ENCODE data around the gene CFAP97D2. TPM values are rescaled to one million over a fixed set of nuclear protein-coding genes. Genes with fewer than 3 reads are reported as not detected.

Gene CFAP97D2
- total and polyA plus RNA-seq, 2 donors (not counting 3 experiments of a cell fraction or from before 2014, with no cell fraction given): not detected

DNA sequence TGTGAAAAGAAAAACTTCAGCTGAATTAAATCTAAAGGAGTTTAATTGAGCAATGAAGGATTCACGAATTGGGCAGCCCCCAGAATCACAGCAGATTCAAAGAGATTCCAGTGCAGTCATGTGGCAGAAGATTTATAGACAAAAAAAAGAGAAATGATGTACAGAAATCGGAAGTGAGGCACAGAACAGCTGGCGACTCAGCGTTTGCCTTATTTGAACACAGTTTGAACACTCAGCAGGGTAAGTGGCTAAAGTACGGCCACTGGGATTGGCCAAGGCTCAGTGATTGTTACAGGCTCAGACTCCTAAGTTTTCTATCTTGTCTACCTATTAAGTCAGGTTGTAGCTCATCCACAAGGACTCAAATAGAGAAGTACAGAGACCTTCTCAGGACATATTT is 11.6 kb upstream of the CFAP97D2 start:
- H3K9me3 ChIP-seq (replicated peaks; ENCODE audit: control insufficient read depth, insufficient read depth, low read length): no peaks in the 10 kb centered on the region
- H4K20me1 ChIP-seq (replicated peaks; ENCODE audit: control insufficient read depth, extremely low read depth, insufficient read depth, low read length): no peaks in the 10 kb centered on the region
- intact Hi-C loops (cut with micrococcal nuclease): no loop called here
- H3K36me3 ChIP-seq (ENCODE audit: control insufficient read depth in 2 of 2, extremely low read depth in 1 of 2, insufficient read depth in 2 of 2, low read length in 2 of 2): no peaks in the 10 kb centered on the region
- no TSS peak for BruUV-seq (replicated peaks)
- POLR2A ChIA-PET: no interaction called here
- H3K27me3 ChIP-seq (ENCODE audit: control insufficient read depth in 2 of 2, insufficient read depth in 2 of 2, low read length in 2 of 2): peaks cover 4 to 9% of the 10 kb centered on the region in 2 experiments
- dilution Hi-C loops (cut with MboI; ENCODE audit: extremely low pct_ligation_motif_present, low sequenced_read_pairs): no loop called here
- DNase-seq (ENCODE audit: low read depth, low spot score) (no peak), FAIRE-seq (no peak)
- no peaks in the 10 kb centered on the region for H3K79me2 ChIP-seq (ENCODE audit: control insufficient read depth, insufficient read depth, low read length)
- no peaks in the 10 kb centered on the region for H3K9me1 ChIP-seq (replicated peaks; ENCODE audit: control insufficient read depth, extremely low read depth, insufficient read depth, low read length)
- H3K4me2 ChIP-seq (ENCODE audit: insufficient read depth, low read length): no peak overlapping the region
- no peak overlapping the region for H3K9ac ChIP-seq (replicated peaks; ENCODE audit: extremely low read depth, insufficient read depth, low read length)
- H3K4me1 ChIP-seq (ENCODE audit: control insufficient read depth, extremely low read depth, insufficient read depth, low read length): peaks cover 3% of the 10 kb centered on the region
- H2AFZ ChIP-seq (ENCODE audit: low read depth, low read length): no peak overlapping the region
- H3K4me3 ChIP-seq (replicated peaks in 1 of 3; ENCODE audit: insufficient read depth in 1 of 3, low read depth in 1 of 3, low read length in 3 of 3): no peak overlapping the region
- CTCF ChIA-PET: no interaction called here
- no peak overlapping the region for H3K27ac ChIP-seq (ENCODE audit: insufficient read depth, low read depth, low read length)
- TF ChIP-seq FOS (IDR thresholded peaks at IDR 0.05; ENCODE audit: borderline replicate concordance, insufficient read depth, low read length) (no peak), POLR2A (IDR thresholded peaks at IDR 0.05; ENCODE audit: low read depth, low read length) (no peak), POLR2AphosphoS5 (IDR thresholded peaks at IDR 0.05; ENCODE audit: insufficient read depth, low read depth, low read length) (no peak), GATA2 (IDR thresholded peaks at IDR 0.05; ENCODE audit: insufficient read depth, insufficient read length, low read depth, low read length) (no peak), EZH2 (IDR thresholded peaks at IDR 0.05; ENCODE audit: borderline replicate concordance, low read depth, low read length, severe bottlenecking) (no peak), MYC (IDR thresholded peaks at IDR 0.05; ENCODE audit: low read depth, low read length) (no peak), JUN (IDR thresholded peaks at IDR 0.05; ENCODE audit: borderline replicate concordance, insufficient read depth, insufficient read length, low read depth) (no peak)
- TF ChIP-seq, protein P1, sequence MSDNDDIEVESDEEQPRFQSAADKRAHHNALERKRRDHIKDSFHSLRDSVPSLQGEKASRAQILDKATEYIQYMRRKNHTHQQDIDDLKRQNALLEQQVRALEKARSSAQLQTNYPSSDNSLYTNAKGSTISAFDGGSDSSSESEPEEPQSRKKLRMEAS (IDR thresholded peaks at IDR 0.05; ENCODE audit: insufficient read depth, insufficient read length): no peak
- TF ChIP-seq, protein P2, sequence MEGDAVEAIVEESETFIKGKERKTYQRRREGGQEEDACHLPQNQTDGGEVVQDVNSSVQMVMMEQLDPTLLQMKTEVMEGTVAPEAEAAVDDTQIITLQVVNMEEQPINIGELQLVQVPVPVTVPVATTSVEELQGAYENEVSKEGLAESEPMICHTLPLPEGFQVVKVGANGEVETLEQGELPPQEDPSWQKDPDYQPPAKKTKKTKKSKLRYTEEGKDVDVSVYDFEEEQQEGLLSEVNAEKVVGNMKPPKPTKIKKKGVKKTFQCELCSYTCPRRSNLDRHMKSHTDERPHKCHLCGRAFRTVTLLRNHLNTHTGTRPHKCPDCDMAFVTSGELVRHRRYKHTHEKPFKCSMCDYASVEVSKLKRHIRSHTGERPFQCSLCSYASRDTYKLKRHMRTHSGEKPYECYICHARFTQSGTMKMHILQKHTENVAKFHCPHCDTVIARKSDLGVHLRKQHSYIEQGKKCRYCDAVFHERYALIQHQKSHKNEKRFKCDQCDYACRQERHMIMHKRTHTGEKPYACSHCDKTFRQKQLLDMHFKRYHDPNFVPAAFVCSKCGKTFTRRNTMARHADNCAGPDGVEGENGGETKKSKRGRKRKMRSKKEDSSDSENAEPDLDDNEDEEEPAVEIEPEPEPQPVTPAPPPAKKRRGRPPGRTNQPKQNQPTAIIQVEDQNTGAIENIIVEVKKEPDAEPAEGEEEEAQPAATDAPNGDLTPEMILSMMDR (IDR thresholded peaks at IDR 0.05; ENCODE audit: extremely low read depth in 1 of 2, insufficient read depth in 1 of 2, low read depth in 1 of 2, low read length in 2 of 2): no peak

Measured in endothelial cell of umbilical vein (primary cell).